GM12872 (cell line): ENCODE results near the gene KRTAP2-2.
"Not testable (repeated sequence)": the region's sequence is repeated elsewhere in the genome, so short reads cannot be mapped to it uniquely, and the experiment has no call there.

Source experiments
- TF ChIP-seq, protein P1 (sequence below): IDR thresholded peaks from 3 replicates; pipeline ENCODE4 v1.5.1; 2011; ENCODE audit warnings: low read depth, mild to moderate bottlenecking, low read length, moderate library complexity; ENCODE audit not compliant: insufficient read depth

KRTAP2-2 gene, protein sequence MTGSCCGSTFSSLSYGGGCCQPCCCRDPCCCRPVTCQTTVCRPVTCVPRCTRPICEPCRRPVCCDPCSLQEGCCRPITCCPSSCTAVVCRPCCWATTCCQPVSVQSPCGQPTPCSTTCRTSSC

DNA sequence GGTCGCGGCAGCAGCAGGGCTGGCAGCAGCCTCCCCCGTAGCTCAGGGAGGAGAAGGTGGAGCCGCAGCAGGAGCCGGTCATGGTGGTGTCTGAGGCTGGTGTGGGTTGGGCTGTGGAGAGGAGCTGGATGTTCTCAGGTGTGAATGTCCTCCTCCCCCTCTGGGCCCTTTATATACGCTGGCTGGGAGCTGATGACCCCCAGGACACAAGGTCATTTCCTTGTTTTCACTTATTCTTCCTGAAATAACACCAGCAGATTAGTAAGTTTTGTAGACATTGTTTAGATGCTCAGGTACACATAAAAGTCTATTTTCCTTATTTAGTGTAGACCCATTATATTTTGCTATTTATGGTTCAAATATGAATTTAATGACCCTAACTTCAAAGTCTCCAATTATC, at the start of gene KRTAP2-2:
KRTAP2-2 (minus strand) TSS at position 101 of the 400 bp plus-strand sequence; CDS start at position 82, 19 bp downstream.
- TF ChIP-seq, protein P1, sequence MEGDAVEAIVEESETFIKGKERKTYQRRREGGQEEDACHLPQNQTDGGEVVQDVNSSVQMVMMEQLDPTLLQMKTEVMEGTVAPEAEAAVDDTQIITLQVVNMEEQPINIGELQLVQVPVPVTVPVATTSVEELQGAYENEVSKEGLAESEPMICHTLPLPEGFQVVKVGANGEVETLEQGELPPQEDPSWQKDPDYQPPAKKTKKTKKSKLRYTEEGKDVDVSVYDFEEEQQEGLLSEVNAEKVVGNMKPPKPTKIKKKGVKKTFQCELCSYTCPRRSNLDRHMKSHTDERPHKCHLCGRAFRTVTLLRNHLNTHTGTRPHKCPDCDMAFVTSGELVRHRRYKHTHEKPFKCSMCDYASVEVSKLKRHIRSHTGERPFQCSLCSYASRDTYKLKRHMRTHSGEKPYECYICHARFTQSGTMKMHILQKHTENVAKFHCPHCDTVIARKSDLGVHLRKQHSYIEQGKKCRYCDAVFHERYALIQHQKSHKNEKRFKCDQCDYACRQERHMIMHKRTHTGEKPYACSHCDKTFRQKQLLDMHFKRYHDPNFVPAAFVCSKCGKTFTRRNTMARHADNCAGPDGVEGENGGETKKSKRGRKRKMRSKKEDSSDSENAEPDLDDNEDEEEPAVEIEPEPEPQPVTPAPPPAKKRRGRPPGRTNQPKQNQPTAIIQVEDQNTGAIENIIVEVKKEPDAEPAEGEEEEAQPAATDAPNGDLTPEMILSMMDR: not testable (repeated sequence)

DNA sequence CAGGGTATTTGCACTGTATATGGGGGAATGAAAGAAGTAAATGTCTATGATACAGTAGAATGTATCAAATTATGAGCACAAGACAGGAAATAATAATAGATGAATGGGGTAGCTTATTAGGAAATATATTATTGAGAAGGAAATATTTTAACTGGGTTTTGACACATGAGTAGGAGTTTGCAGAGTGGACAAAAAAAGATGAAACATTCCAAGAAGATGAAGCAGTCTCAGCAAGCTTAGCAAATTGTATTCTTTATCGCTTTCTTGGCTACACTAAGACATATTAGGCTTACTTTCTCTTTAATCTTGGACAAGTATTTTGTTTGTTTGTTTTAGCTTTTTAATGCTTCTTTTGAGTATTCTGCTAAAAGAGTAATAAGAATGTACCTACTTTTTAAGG, 48.9 kb upstream of the KRTAP2-2 start:
- TF ChIP-seq, protein P1: no peak

DNA sequence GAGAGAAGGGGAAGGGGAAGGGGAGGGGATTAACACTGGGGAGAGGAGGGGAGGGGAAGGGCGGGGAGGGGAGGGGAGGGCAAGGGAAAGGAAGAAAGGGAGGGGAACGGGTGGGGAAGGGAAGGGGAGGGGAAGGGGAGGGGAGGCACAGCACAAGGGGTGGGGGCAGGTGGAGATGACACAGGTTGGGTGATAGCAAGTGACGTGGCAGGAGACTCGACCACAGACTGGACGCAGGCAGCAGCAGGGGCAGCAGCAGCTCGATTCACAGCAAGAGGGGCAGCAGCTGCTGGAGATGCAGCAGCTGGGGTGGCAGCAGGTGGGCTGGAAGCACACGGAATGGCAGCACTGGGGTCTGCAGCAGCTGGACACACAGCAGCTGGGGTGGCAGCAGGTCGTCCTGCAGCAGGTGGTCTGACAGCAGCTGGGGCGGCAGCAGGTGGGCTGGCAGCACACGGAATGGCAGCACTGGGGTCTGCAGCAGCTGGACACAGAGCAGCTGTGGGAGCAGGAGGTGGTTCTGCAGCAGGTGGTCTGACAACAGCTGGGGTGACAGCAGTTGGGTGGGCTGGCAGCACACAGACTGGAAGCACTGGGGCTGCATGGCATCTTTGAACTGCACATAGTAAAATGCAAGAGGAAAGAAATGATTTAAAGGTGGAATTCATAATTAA, 46.7 kb upstream of the KRTAP2-2 start, which contains the start of gene KRTAP4-16:
KRTAP4-16 (minus strand) TSS at position 624 of the 674 bp plus-strand sequence; CDS start at position 624, 0 bp downstream.
- TF ChIP-seq, protein P1: no peak

DNA sequence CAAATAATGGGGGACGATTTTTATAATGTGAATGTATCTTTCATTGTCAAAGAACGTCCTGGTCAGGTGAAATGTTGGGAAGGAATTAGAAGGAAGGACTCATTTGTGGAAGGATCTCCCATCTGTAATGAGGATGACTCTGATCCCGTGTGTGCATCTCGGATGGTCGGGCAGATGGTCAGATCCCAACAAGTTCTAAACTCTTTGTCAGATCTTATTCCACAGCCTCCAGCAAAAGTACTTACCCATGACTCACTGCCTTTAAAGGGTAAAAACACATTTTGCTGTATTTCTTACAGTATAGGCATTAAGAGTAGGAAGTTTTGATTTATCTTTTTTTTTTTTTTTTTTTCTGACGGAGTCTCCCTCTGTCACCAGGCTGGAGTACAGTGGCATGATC, 43.5 kb upstream of the KRTAP2-2 start:
- TF ChIP-seq, protein P1: no peak

DNA sequence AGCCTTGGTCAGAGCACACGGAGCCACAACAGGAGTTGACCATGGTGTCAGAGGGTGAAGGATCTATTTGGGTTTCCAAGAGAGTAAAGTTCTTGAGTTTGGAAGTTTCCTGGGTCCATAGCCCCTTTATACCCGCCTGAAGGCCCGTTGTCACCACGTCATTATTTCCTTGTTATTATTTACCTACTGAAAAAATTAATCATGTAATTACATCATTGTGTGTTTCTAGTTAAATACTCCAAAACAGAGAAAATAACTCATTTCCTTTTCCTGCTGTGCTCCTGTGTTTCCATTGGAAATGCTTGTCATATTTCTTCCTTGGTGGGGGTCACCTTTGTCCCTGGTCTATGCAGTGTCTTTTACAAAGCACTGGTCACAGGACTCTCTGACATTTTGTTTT, 43.0 kb upstream of the KRTAP2-2 start, which contains the start of gene KRTAP4-8:
KRTAP4-8 (minus strand) TSS at position 101 of the 400 bp plus-strand sequence; CDS start at position 43, 58 bp downstream.
- TF ChIP-seq, protein P1: no peak

DNA sequence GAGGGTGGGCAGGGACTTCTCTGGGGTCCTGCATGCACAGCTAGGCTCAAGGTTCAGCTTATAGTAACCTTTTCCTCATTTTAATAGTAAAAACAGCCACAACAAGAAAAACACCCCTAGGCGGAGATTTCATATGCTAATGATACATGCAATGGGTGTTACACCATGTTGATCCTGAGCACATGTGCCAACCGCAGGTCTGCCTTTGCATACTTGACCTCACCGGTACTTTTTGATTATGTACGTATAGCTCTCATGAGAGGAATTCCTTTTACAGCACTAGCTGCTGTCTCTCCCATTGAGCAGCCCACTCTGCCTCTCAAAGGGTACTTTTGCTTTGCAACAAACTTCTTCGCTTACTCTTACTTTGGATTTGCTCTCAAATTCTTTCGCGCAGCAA, 41.0 kb upstream of the KRTAP2-2 start:
- TF ChIP-seq, protein P1: no peak

DNA sequence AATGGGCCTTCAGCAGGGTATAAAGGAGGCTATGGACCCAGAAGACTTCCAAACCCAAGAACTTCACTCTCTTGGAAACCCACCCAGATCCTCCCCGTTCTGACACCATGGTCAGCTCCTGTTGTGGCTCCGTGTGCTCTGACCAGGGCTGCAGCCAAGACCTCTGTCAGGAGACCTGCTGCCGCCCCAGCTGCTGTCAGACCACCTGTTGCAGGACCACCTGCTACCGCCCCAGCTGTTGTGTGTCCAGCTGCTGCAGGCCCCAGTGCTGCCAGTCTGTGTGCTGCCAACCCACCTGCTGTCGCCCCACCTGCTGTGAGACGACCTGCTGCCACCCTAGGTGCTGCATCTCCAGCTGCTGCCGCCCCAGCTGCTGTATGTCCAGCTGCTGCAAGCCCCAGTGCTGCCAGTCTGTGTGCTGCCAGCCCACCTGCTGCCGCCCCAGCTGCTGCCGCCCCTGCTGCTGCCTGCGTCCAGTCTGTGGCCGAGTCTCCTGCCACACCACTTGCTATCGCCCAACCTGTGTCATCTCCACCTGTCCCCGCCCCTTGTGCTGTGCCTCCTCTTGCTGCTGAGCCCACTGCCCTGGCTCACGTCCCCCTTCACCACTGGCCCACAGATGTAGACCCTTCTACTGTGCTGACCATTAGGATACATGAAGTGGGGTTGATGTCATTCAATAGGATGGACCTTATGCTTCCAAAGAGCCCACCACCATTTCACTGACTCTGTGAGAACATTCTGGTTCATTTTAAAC, 29.2 kb upstream of the KRTAP2-2 start, which contains the start of gene KRTAP4-7:
KRTAP4-7 (plus strand) TSS at position 51 of the 757 bp plus-strand sequence; CDS start at position 108, 57 bp downstream.
- TF ChIP-seq, protein P1: not testable (repeated sequence)
